SHP77 treated with DMSO at 0.1 percent for 48 hours (cell line): Measurements from ENCODE around the gene TMEM240.
"Not testable (repeated sequence)": the region's sequence is repeated elsewhere in the genome, so short reads cannot be mapped to it uniquely, and the experiment has no call there.

Experiments used
- DNase-seq: peaks from one replicate; lab custom pipeline; 2025; lab: John Stamatoyannopoulos, UW

TMEM240 gene

GRCh38 chr1:1557688-1558087, 17.3 kb upstream of the TMEM240 start:
- DNase-seq, result not testable (repeated sequence)

GRCh38 chr1:1556961-1557360, 16.5 kb upstream of the TMEM240 start:
- DNase-seq, result not testable (repeated sequence)

GRCh38 chr1:1556505-1556904, 16.1 kb upstream of the TMEM240 start:
- no peak for DNase-seq

GRCh38 chr1:1554926-1555915, 14.8 kb upstream of the TMEM240 start:
- DNase-seq, result no peak

GRCh38 chr1:1554550-1554925, 14.1 kb upstream of the TMEM240 start:
- DNase-seq, result no peak

GRCh38 chr1:1553821-1554494, 13.5 kb upstream of the TMEM240 start:
- no peak for DNase-seq

GRCh38 chr1:1552263-1552639, 11.8 kb upstream of the TMEM240 start:
- DNase-seq, result no peak

GRCh38 chr1:1551524-1552262, 11.3 kb upstream of the TMEM240 start:
- DNase-seq, result no peak

- no peak for DNase-seq
These were observed 10.4 kb upstream of the TMEM240 start for GRCh38 chr1:1550591-1551432.

GRCh38 chr1:1550087-1550486, 9.7 kb upstream of the TMEM240 start:
- no peak for DNase-seq

- DNase-seq, result no peak
These were observed 8.2 kb upstream of the TMEM240 start for GRCh38 chr1:1548591-1548990.

GRCh38 chr1:1547476-1547875, 7.1 kb upstream of the TMEM240 start:
- DNase-seq, result no peak

GRCh38 chr1:1547011-1547410, 6.6 kb upstream of the TMEM240 start:
- no peak for DNase-seq

- no peak for DNase-seq
These were observed 5.7 kb upstream of the TMEM240 start for GRCh38 chr1:1545946-1546737.

- DNase-seq, result no peak
These were observed 4.1 kb upstream of the TMEM240 start for GRCh38 chr1:1544544-1544943.

GRCh38 chr1:1543706-1544099, 3.3 kb upstream of the TMEM240 start:
- no peak for DNase-seq

- DNase-seq, result no peak
These were observed 2.6 kb upstream of the TMEM240 start for GRCh38 chr1:1542766-1543705.

- no peak for DNase-seq
These were observed 1.7 kb upstream of the TMEM240 start for GRCh38 chr1:1541956-1542765.
